ENCODE measurements around the gene PYGO1. TPM values are rescaled to one million over a fixed set of nuclear protein-coding genes. Genes with fewer than 3 reads are reported as not detected.
A peak's percentile ranks its signal among the peaks of the same experiment; 100 is the strongest.

Gene PYGO1
- total RNA-seq, 4 donors from 2014 or later = 1.1 to 3.3 (median 2.8) TPM

DNA sequence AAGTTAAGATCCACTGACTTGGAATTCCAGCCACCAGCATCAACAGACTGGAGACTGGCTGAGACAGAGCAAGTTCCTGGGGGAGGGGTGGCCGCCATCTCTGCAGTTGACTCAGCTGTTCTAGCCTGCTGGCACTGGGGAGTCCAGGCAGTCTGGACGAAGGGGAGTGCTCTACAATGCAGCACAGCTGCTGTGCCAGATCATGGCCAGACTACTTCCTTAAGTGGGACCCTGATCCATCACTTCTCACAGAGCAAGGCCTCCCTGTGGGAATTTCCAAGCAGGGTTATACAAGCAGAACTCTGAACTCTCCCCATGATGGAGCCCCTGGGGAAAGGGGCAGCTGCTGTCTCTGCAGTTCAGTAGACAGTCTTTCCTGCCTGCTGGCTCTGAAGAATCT is 35.2 kb downstream of the PYGO1 start:
- no peaks in the 10 kb centered on the region for H3K4me1 ChIP-seq
- WGBS = no CpG with 5 or more reads among the region's 2 CpGs
- TF ChIP-seq EP300 (IDR thresholded peaks at IDR 0.05) (no peak), POLR2AphosphoS5 (IDR thresholded peaks at IDR 0.05) (no peak), POLR2A (IDR thresholded peaks at IDR 0.05) (no peak)
- TF ChIP-seq, protein P1, sequence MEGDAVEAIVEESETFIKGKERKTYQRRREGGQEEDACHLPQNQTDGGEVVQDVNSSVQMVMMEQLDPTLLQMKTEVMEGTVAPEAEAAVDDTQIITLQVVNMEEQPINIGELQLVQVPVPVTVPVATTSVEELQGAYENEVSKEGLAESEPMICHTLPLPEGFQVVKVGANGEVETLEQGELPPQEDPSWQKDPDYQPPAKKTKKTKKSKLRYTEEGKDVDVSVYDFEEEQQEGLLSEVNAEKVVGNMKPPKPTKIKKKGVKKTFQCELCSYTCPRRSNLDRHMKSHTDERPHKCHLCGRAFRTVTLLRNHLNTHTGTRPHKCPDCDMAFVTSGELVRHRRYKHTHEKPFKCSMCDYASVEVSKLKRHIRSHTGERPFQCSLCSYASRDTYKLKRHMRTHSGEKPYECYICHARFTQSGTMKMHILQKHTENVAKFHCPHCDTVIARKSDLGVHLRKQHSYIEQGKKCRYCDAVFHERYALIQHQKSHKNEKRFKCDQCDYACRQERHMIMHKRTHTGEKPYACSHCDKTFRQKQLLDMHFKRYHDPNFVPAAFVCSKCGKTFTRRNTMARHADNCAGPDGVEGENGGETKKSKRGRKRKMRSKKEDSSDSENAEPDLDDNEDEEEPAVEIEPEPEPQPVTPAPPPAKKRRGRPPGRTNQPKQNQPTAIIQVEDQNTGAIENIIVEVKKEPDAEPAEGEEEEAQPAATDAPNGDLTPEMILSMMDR (IDR thresholded peaks at IDR 0.05) = no peak
- no peak overlapping the region for H3K4me3 ChIP-seq
- no peaks in the 10 kb centered on the region for H3K27me3 ChIP-seq
- H3K36me3 ChIP-seq = no peaks in the 10 kb centered on the region
- no peak for DNase-seq (ENCODE audit: low spot score in 2 of 2)
- H3K27ac ChIP-seq = no peak overlapping the region
- H3K9me3 ChIP-seq = peaks cover 18% of the 10 kb centered on the region

GRCh38 chr15:55552451-55552850 is 35.7 kb downstream of the PYGO1 start:
- Histone ChIP-seq H3K36me3 (no peaks in the 10 kb centered on the region), H3K27me3 (no peaks in the 10 kb centered on the region), H3K4me3 (no peak overlapping the region), H3K9me3 (peaks cover 18% of the 10 kb centered on the region), H3K4me1 (no peaks in the 10 kb centered on the region), H3K27ac (no peak overlapping the region)
- TF ChIP-seq EP300 (IDR thresholded peaks at IDR 0.05) = no peak
- TF ChIP-seq POLR2AphosphoS5 (IDR thresholded peaks at IDR 0.05) = no peak
- TF ChIP-seq, protein P1 (IDR thresholded peaks at IDR 0.05) = no peak
- TF ChIP-seq POLR2A (IDR thresholded peaks at IDR 0.05) = no peak
- 64% methylated on average over 4 of the region's 5 CpGs for WGBS
- DNase-seq (ENCODE audit: low spot score in 2 of 2) = no peak

DNA sequence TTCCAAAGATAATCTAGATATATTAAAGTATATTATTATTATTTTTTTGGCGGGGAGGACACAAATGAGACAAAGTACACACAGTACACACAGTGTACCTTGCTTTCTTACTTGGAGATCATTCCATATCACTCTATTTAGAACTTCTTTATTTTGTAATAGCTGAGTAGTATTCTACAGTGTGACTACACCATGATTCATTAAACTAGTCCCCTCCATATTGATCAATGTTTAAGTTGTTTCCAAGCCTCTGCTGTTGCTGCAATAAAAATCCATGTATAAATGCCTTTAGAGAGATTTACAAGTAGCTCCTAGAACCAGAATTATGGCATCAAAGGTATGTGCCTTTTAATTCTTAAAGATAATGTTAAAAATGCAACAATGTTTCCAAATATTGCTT is 38.8 kb downstream of the PYGO1 start:
- Histone ChIP-seq H3K4me3 (no peak overlapping the region), H3K9me3 (no peaks in the 10 kb centered on the region), H3K36me3 (peaks cover 7% of the 10 kb centered on the region), H3K27ac (no peak overlapping the region), H3K4me1 (no peaks in the 10 kb centered on the region), H3K27me3 (no peaks in the 10 kb centered on the region)
- 94% methylated on average over 1 of the region's 1 CpG for WGBS
- no peak for TF ChIP-seq POLR2A (IDR thresholded peaks at IDR 0.05)
- TF ChIP-seq POLR2AphosphoS5 (IDR thresholded peaks at IDR 0.05) = no peak
- TF ChIP-seq, protein P1 (IDR thresholded peaks at IDR 0.05) = no peak
- no peak for TF ChIP-seq EP300 (IDR thresholded peaks at IDR 0.05)
- DNase-seq (ENCODE audit: low spot score in 2 of 2) = no peak

GRCh38 chr15:55546718-55547117 is 41.4 kb downstream of the PYGO1 start:
- peaks cover 7% of the 10 kb centered on the region for H3K36me3 ChIP-seq
- no peaks in the 10 kb centered on the region for H3K4me1 ChIP-seq
- H3K9me3 ChIP-seq = no peaks in the 10 kb centered on the region
- H3K27me3 ChIP-seq = no peaks in the 10 kb centered on the region
- no peak overlapping the region for H3K27ac ChIP-seq
- no peak overlapping the region for H3K4me3 ChIP-seq
- WGBS = 83% methylated on average over 5 of the region's 5 CpGs
- TF ChIP-seq EP300 (IDR thresholded peaks at IDR 0.05) (no peak), POLR2AphosphoS5 (IDR thresholded peaks at IDR 0.05) (no peak), POLR2A (IDR thresholded peaks at IDR 0.05) (no peak)
- TF ChIP-seq, protein P1 (IDR thresholded peaks at IDR 0.05) = no peak
- DNase-seq (ENCODE audit: low spot score in 2 of 2) = no peak

GRCh38 chr15:55535436-55535835 is 52.7 kb downstream of the PYGO1 start:
- no peak overlapping the region for H3K27ac ChIP-seq
- H3K27me3 ChIP-seq = no peaks in the 10 kb centered on the region
- no peaks in the 10 kb centered on the region for H3K4me1 ChIP-seq
- TF ChIP-seq POLR2AphosphoS5 (IDR thresholded peaks at IDR 0.05) = no peak
- TF ChIP-seq, protein P1 (IDR thresholded peaks at IDR 0.05) = no peak
- TF ChIP-seq EP300 (IDR thresholded peaks at IDR 0.05) = no peak
- no peak for TF ChIP-seq POLR2A (IDR thresholded peaks at IDR 0.05)
- H3K9me3 ChIP-seq = no peaks in the 10 kb centered on the region
- no peaks in the 10 kb centered on the region for H3K36me3 ChIP-seq
- no peak overlapping the region for H3K4me3 ChIP-seq
- DNase-seq (ENCODE audit: low spot score in 2 of 2) = peak in 1 of 2 donors; percentile 40
- WGBS = 77% methylated on average over 6 of the region's 6 CpGs
